Smooth muscle cell (in vitro differentiated cells): Measurements from ENCODE around the gene TGOLN2. TPM values are rescaled to one million over a fixed set of nuclear protein-coding genes. Genes with fewer than 3 reads are reported as not detected.

Experiments
- DNase-seq: peaks from one replicate; lab custom pipeline; 2025; ENCODE audit not compliant: unreplicated experiment; lab: John Stamatoyannopoulos, UW
- H2AFZ ChIP-seq: fragments of 200-600 bp; sonication (generic); 2 replicates; pipeline ENCODE4 v1.6.0; 2016; ENCODE audit warnings: antibody characterized with exemption, low read depth, mild to moderate bottlenecking
- H3F3A ChIP-seq: fragments of 200-600 bp; sonication (generic); 2 replicates; pipeline ENCODE4 v1.6.0; 2017; ENCODE audit warnings: antibody characterized with exemption, low read depth
- H3K27ac ChIP-seq: fragments of 200-600 bp; sonication (generic); 2 replicates; pipeline ENCODE4 v1.5.1; 2016; ENCODE audit warnings: low read depth, mild to moderate bottlenecking
- H3K27me3 ChIP-seq: fragments of 200-600 bp; sonication (generic); 2 replicates; pipeline ENCODE4 v1.6.1; 2016; ENCODE audit warnings: low read depth, mild to moderate bottlenecking
- H3K36me3 ChIP-seq: fragments of 200-600 bp; sonication (generic); 2 replicates; pipeline ENCODE4 v1.5.1; 2016; ENCODE audit warnings: low read depth
- H3K4me1 ChIP-seq: fragments of 200-600 bp; sonication (generic); 2 replicates; pipeline ENCODE4 v1.5.1; 2016; ENCODE audit warnings: low read depth
- H3K4me2 ChIP-seq: fragments of 200-600 bp; sonication (generic); 2 replicates; pipeline ENCODE4 v1.6.0; 2016; ENCODE audit warnings: mild to moderate bottlenecking
- H3K4me3 ChIP-seq: fragments of 200-600 bp; sonication (generic); 2 replicates; pipeline ENCODE4 v1.5.1; 2016; ENCODE audit warnings: mild to moderate bottlenecking
- H3K79me2 ChIP-seq: fragments of 200-600 bp; sonication (generic); 2 replicates; pipeline ENCODE4 v1.6.0; 2016; ENCODE audit warnings: low read depth, mild to moderate bottlenecking
- H3K9ac ChIP-seq: fragments of 200-600 bp; sonication (generic); 2 replicates; pipeline ENCODE4 v1.6.0; 2016; ENCODE audit warnings: low read depth
- H3K9me3 ChIP-seq: fragments of 200-600 bp; sonication (generic); replicated peaks from 2 replicates; pipeline ENCODE4 v1.5.1; 2016; ENCODE audit warnings: low read depth
- H4K20me1 ChIP-seq: fragments of 200-600 bp; sonication (generic); 2 replicates; pipeline ENCODE4 v1.6.0; 2016; ENCODE audit warnings: low read depth
- CTCF ChIP-seq: fragments of 200-600 bp; sonication (generic); IDR thresholded peaks from 2 replicates; pipeline ENCODE4 v1.5.1; 2017; ENCODE audit warnings: borderline replicate concordance, mild to moderate bottlenecking, antibody characterized with exemption; ENCODE audit not compliant: insufficient read depth, poor library complexity, severe bottlenecking
- WGBS: methylation state at CpG from one replicate; pipeline ENCODE4 v1.1.7; 2016; ENCODE audit warnings: low lambda C conversion rate; 5-methylcytosine and 5-hydroxymethylcytosine counted together
- polyA plus RNA-seq: library from polyadenylated mRNA; unstranded; fragments of >200 nt; fragmentation: Nextera tagmentation; extraction: Ambion mirVana; gene quantifications from 2 replicates; pipeline ENCODE4 v1.2.1, GENCODE V29; 2016
- total RNA-seq: library from RNA; depleted of rRNA; stranded (reverse); fragments of >200 nt; gene quantifications from 2 replicates; pipeline ENCODE4 v1.2.3, GENCODE V29; 2014

Gene TGOLN2
- total and polyA plus RNA-seq, 2 experiments from 2014 or later = 34.4 to 52.0 TPM

- no peak overlapping the region for H3K27ac ChIP-seq
- no peaks in the 10 kb centered on the region for H3F3A ChIP-seq
- WGBS = 97% methylated on average over 4 of the region's 4 CpGs
- no peaks in the 10 kb centered on the region for H3K36me3 ChIP-seq
- H3K9ac ChIP-seq = no peak overlapping the region
- no peak for DNase-seq
- no peaks in the 10 kb centered on the region for H3K79me2 ChIP-seq
- H3K9me3 ChIP-seq = no peaks in the 10 kb centered on the region
- H4K20me1 ChIP-seq = no peaks in the 10 kb centered on the region
- H3K4me2 ChIP-seq = no peak overlapping the region
- no peak overlapping the region for H3K4me3 ChIP-seq
- no peaks in the 10 kb centered on the region for H3K27me3 ChIP-seq
- peaks cover 18% of the 10 kb centered on the region for H3K4me1 ChIP-seq
- H2AFZ ChIP-seq = no peak overlapping the region
- TF ChIP-seq CTCF = no peak
Measured at GRCh38 chr2:85291425-85292023, 36.3 kb downstream of the TGOLN2 start.

GRCh38 chr2:85288244-85288725 lies 39.5 kb downstream of the TGOLN2 start:
- no peaks in the 10 kb centered on the region for H3K36me3 ChIP-seq
- WGBS = 28% methylated on average over 10 of the region's 10 CpGs
- DNase-seq = no peak
- H2AFZ ChIP-seq = no peak overlapping the region
- H3K27ac ChIP-seq = peak overlapping the region; percentile 62
- H3K9me3 ChIP-seq = no peaks in the 10 kb centered on the region
- peaks cover 18% of the 10 kb centered on the region for H3K4me1 ChIP-seq
- H3K9ac ChIP-seq = no peak overlapping the region
- H3K79me2 ChIP-seq = no peaks in the 10 kb centered on the region
- peak overlapping the region; percentile 70 for H3K4me2 ChIP-seq
- no peak for TF ChIP-seq CTCF
- no peaks in the 10 kb centered on the region for H3F3A ChIP-seq
- peaks cover 7% of the 10 kb centered on the region for H4K20me1 ChIP-seq
- H3K27me3 ChIP-seq = no peaks in the 10 kb centered on the region
- H3K4me3 ChIP-seq = no peak overlapping the region

- DNase-seq = no peak
- no peaks in the 10 kb centered on the region for H3K9me3 ChIP-seq
- peaks cover 18% of the 10 kb centered on the region for H3K4me1 ChIP-seq
- no peak for TF ChIP-seq CTCF
- peaks cover 9% of the 10 kb centered on the region for H4K20me1 ChIP-seq
- H3K36me3 ChIP-seq = no peaks in the 10 kb centered on the region
- WGBS = 87% methylated on average over 7 of the region's 7 CpGs
- H3K9ac ChIP-seq = no peak overlapping the region
- peak overlapping the region; percentile 62 for H3K27ac ChIP-seq
- no peak overlapping the region for H2AFZ ChIP-seq
- no peak overlapping the region for H3K4me3 ChIP-seq
- no peaks in the 10 kb centered on the region for H3K79me2 ChIP-seq
- H3F3A ChIP-seq = no peaks in the 10 kb centered on the region
- no peaks in the 10 kb centered on the region for H3K27me3 ChIP-seq
- H3K4me2 ChIP-seq = peak overlapping the region; percentile 70
Measured at GRCh38 chr2:85287721-85288120, 40.1 kb downstream of the TGOLN2 start.

- H3K4me3 ChIP-seq = no peak overlapping the region
- no peak for DNase-seq
Measured at GRCh38 chr2:85286918-85287317, 40.9 kb downstream of the TGOLN2 start.

More at GRCh38 chr2:85286918-85287317, 40.9 kb downstream of the TGOLN2 start:
- Histone ChIP-seq H3K27me3 (no peaks in the 10 kb centered on the region), H3K79me2 (no peaks in the 10 kb centered on the region), H3K27ac (no peak overlapping the region), H3K4me1 (peaks cover 18% of the 10 kb centered on the region), H3K9me3 (no peaks in the 10 kb centered on the region), H3F3A (no peaks in the 10 kb centered on the region), H3K4me2 (no peak overlapping the region), H3K36me3 (no peaks in the 10 kb centered on the region), H4K20me1 (peaks cover 16% of the 10 kb centered on the region), H2AFZ (no peak overlapping the region), H3K9ac (no peak overlapping the region)
- TF ChIP-seq CTCF = no peak
- 82% methylated on average over 8 of the region's 8 CpGs for WGBS
